ENCODE results near the gene FRMD8. TPM values are rescaled to one million over a fixed set of nuclear protein-coding genes. Genes with fewer than 3 reads are reported as not detected.
A peak's percentile ranks its signal among the peaks of the same experiment; 100 is the strongest.

The FRMD8 gene
- total RNA-seq, 1 experiment from 2014 or later, result 40.2 TPM

GRCh38 chr11:65452806-65453490 lies 66.5 kb downstream of the FRMD8 start:
- H3K27ac Mint-ChIP-seq (ENCODE audit: unreplicated experiment), result no peak overlapping the region
- H3K4me3 Mint-ChIP-seq (ENCODE audit: low read depth, unreplicated experiment), result no peak overlapping the region
- H3K4me1 Mint-ChIP-seq (ENCODE audit: low read depth, unreplicated experiment), result peaks cover 16% of the 10 kb centered on the region
- no peak for DNase-seq
- TF ChIP-seq CTCF (IDR thresholded peaks at IDR 0.05; ENCODE audit: unreplicated experiment), result no peak
- BruUV-seq (replicated peaks), result no TSS peak
- peaks cover 53% of the 10 kb centered on the region for H3K36me3 Mint-ChIP-seq (ENCODE audit: insufficient read depth, unreplicated experiment)
- H3K9me3 Mint-ChIP-seq (ENCODE audit: low read depth, unreplicated experiment), result no peaks in the 10 kb centered on the region
- CTCF ChIA-PET, result interaction anchor here (0.6 kb wide), 1 partner anchor 16 kb away, joined by 3 read pairs; no protein-coding TSS in a partner anchor
- H3K27me3 Mint-ChIP-seq (ENCODE audit: unreplicated experiment), result no peaks in the 10 kb centered on the region
- intact Hi-C loops (cut with micrococcal nuclease; ENCODE audit: unreplicated experiment), result no loop called here

GRCh38 chr11:65454311-65454695 lies 67.9 kb downstream of the FRMD8 start:
- no TSS peak for BruUV-seq (replicated peaks)
- peaks cover 40% of the 10 kb centered on the region for H3K36me3 Mint-ChIP-seq (ENCODE audit: insufficient read depth, unreplicated experiment)
- peaks cover 16% of the 10 kb centered on the region for H3K4me1 Mint-ChIP-seq (ENCODE audit: low read depth, unreplicated experiment)
- peak overlapping the region; percentile 94 for H3K4me3 Mint-ChIP-seq (ENCODE audit: low read depth, unreplicated experiment)
- intact Hi-C loops (cut with micrococcal nuclease; ENCODE audit: unreplicated experiment), result no loop called here
- peak overlapping the region; percentile 91 for H3K27ac Mint-ChIP-seq (ENCODE audit: unreplicated experiment)
- CTCF ChIA-PET, result interaction anchor here (0.7 kb wide), 1 partner anchor 12 kb away, joined by 7 read pairs; no protein-coding TSS in a partner anchor
- no peak for DNase-seq
- no peaks in the 10 kb centered on the region for H3K27me3 Mint-ChIP-seq (ENCODE audit: unreplicated experiment)
- H3K9me3 Mint-ChIP-seq (ENCODE audit: low read depth, unreplicated experiment), result no peaks in the 10 kb centered on the region
- no peak for TF ChIP-seq CTCF (IDR thresholded peaks at IDR 0.05; ENCODE audit: unreplicated experiment)

- Mint-ChIP-seq H3K4me3 (ENCODE audit: low read depth, unreplicated experiment) (peak overlapping the region; percentile 94), H3K4me1 (ENCODE audit: low read depth, unreplicated experiment) (peaks cover 16% of the 10 kb centered on the region), H3K27ac (ENCODE audit: unreplicated experiment) (peak overlapping the region; percentile 91), H3K27me3 (ENCODE audit: unreplicated experiment) (no peaks in the 10 kb centered on the region), H3K9me3 (ENCODE audit: low read depth, unreplicated experiment) (no peaks in the 10 kb centered on the region), H3K36me3 (ENCODE audit: insufficient read depth, unreplicated experiment) (peaks cover 34% of the 10 kb centered on the region)
- DNase-seq, result peak; percentile 83
- TF ChIP-seq CTCF (IDR thresholded peaks at IDR 0.05; ENCODE audit: unreplicated experiment), result no peak
- intact Hi-C loops (cut with micrococcal nuclease; ENCODE audit: unreplicated experiment), result no loop called here
- BruUV-seq (replicated peaks), result TSS peak; percentile 97
- CTCF ChIA-PET, result no interaction called here
These were observed 68.4 kb downstream of the FRMD8 start for GRCh38 chr11:65454696-65455456.

- intact Hi-C loops (cut with micrococcal nuclease; ENCODE audit: unreplicated experiment), result no loop called here
- peaks cover 24% of the 10 kb centered on the region for H3K36me3 Mint-ChIP-seq (ENCODE audit: insufficient read depth, unreplicated experiment)
- no peak overlapping the region for H3K27ac Mint-ChIP-seq (ENCODE audit: unreplicated experiment)
- no peaks in the 10 kb centered on the region for H3K27me3 Mint-ChIP-seq (ENCODE audit: unreplicated experiment)
- no peak for DNase-seq
- peaks cover 16% of the 10 kb centered on the region for H3K4me1 Mint-ChIP-seq (ENCODE audit: low read depth, unreplicated experiment)
- BruUV-seq (replicated peaks), result no TSS peak
- no peak for TF ChIP-seq CTCF (IDR thresholded peaks at IDR 0.05; ENCODE audit: unreplicated experiment)
- CTCF ChIA-PET, result no interaction called here
- peak overlapping the region; percentile 94 for H3K4me3 Mint-ChIP-seq (ENCODE audit: low read depth, unreplicated experiment)
- H3K9me3 Mint-ChIP-seq (ENCODE audit: low read depth, unreplicated experiment), result no peaks in the 10 kb centered on the region
These were observed 70.0 kb downstream of the FRMD8 start for GRCh38 chr11:65456418-65456817.

All from Calu3 (cell line).